RWPE2 (cell line): ENCODE measurements around the gene BHLHA15.

Experiments
- ATAC-seq: fragments of 200-7000 bp; cut with Tn5 transposase; 3 replicates; pipeline ENCODE4 v1.9.1; 2021; ENCODE audit warnings: low read depth
- DNase-seq: peaks from one replicate; pipeline ENCODE4 v3.0.0-alpha.2; 2020; ENCODE audit warnings: low spot score
- H3K27ac ChIP-seq: fragments of 450-650 bp; 2 replicates; pipeline ENCODE4 v1.5.1; 2017; ENCODE audit warnings: mild to moderate bottlenecking; ENCODE audit not compliant: poor library complexity, severe bottlenecking
- H3K27me3 ChIP-seq: fragments of 250-450 bp; sonication (Bioruptor Pico); 2 replicates; pipeline ENCODE4 v1.5.1; 2021; ENCODE audit warnings: mild to moderate bottlenecking, moderate library complexity; ENCODE audit not compliant: insufficient read depth, poor library complexity, severe bottlenecking
- H3K36me3 ChIP-seq: fragments of 250-450 bp; sonication (Bioruptor Pico); 2 replicates; pipeline ENCODE4 v1.5.1; 2020; ENCODE audit warnings: low read depth, mild to moderate bottlenecking, moderate library complexity
- H3K4me1 ChIP-seq: fragments of 250-450 bp; sonication (Bioruptor Pico); 2 replicates; pipeline ENCODE4 v1.5.1; 2021; ENCODE audit warnings: mild to moderate bottlenecking, moderate library complexity; ENCODE audit not compliant: insufficient read depth, poor library complexity, severe bottlenecking
- H3K4me3 ChIP-seq: fragments of 250-450 bp; sonication (Bioruptor Pico); 2 replicates; pipeline ENCODE4 v1.5.1; 2021; ENCODE audit warnings: mild to moderate bottlenecking, moderate library complexity; ENCODE audit not compliant: severe bottlenecking
- H3K9me3 ChIP-seq: fragments of 250-450 bp; sonication (Bioruptor Pico); 2 replicates; pipeline ENCODE4 v1.5.1; 2021; ENCODE audit warnings: mild to moderate bottlenecking, moderate library complexity; ENCODE audit not compliant: severe bottlenecking
- CTCF ChIP-seq: fragments of 450-650 bp; IDR thresholded peaks from one replicate; pipeline ENCODE4 v1.5.1; 2017; ENCODE audit warnings: mild to moderate bottlenecking, moderate library complexity; ENCODE audit not compliant: poor library complexity, severe bottlenecking

Gene BHLHA15

DNA sequence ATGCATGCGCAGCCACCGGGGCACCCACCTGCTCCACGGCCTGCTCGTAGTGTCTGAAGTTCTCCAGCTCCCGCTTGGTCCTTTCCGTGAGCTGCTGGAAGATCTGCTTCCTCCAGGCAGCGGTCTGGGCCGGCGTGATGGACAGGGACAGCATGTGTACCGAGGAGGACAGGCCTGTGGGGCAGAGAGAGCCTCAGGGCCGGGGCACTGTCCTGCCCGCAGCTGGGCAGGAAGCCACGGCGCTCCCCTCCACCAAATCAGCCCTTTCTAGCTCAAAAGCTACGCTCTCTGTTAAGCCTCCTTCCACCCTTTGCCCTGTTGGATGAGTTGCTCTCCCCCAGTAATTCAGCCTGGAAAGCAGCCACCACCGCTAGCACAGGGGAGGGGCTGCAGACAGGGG lies 21.6 kb downstream of the BHLHA15 start:
- Histone ChIP-seq H3K4me3 (no peak overlapping the region), H3K27ac (no peak overlapping the region), H3K9me3 (no peaks in the 10 kb centered on the region), H3K27me3 (no peaks in the 10 kb centered on the region), H3K4me1 (no peaks in the 10 kb centered on the region), H3K36me3 (no peaks in the 10 kb centered on the region)
- DNase-seq (no peak), ATAC-seq (no peak)
- TF ChIP-seq CTCF = no peak

- ATAC-seq (no peak), DNase-seq (no peak)
- H3K9me3 ChIP-seq = no peaks in the 10 kb centered on the region
- no peaks in the 10 kb centered on the region for H3K4me1 ChIP-seq
- TF ChIP-seq CTCF = no peak
- H3K27ac ChIP-seq = no peak overlapping the region
- no peaks in the 10 kb centered on the region for H3K27me3 ChIP-seq
- H3K36me3 ChIP-seq = no peaks in the 10 kb centered on the region
- no peak overlapping the region for H3K4me3 ChIP-seq
Observed at GRCh38 chr7:98233219-98234070, 22.2 kb downstream of the BHLHA15 start.

- no peak overlapping the region for H3K4me3 ChIP-seq
- H3K36me3 ChIP-seq = no peaks in the 10 kb centered on the region
- no peak for TF ChIP-seq CTCF
Observed at GRCh38 chr7:98234429-98235147, 23.3 kb downstream of the BHLHA15 start.

GRCh38 chr7:98235901-98236300 lies 24.7 kb downstream of the BHLHA15 start:
- no peaks in the 10 kb centered on the region for H3K9me3 ChIP-seq
- DNase-seq (peak; percentile 65), ATAC-seq (no peak)
- no peaks in the 10 kb centered on the region for H3K36me3 ChIP-seq
- H3K27me3 ChIP-seq = no peaks in the 10 kb centered on the region
- H3K27ac ChIP-seq = no peak overlapping the region
- no peak for TF ChIP-seq CTCF
- H3K4me1 ChIP-seq = no peaks in the 10 kb centered on the region
- no peak overlapping the region for H3K4me3 ChIP-seq

More at GRCh38 chr7:98234429-98235147, 23.3 kb downstream of the BHLHA15 start:
- no peak overlapping the region for H3K27ac ChIP-seq
- H3K9me3 ChIP-seq = no peaks in the 10 kb centered on the region
- no peaks in the 10 kb centered on the region for H3K27me3 ChIP-seq
- no peaks in the 10 kb centered on the region for H3K4me1 ChIP-seq
- DNase-seq (no peak), ATAC-seq (no peak)
